ENCODE data around the gene ZNF518B. TPM values are rescaled to one million over a fixed set of nuclear protein-coding genes. Genes with fewer than 3 reads are reported as not detected.

ZNF518B gene
- total RNA-seq, 2 donors from 2014 or later: 11.1 to 15.4 TPM

DNA sequence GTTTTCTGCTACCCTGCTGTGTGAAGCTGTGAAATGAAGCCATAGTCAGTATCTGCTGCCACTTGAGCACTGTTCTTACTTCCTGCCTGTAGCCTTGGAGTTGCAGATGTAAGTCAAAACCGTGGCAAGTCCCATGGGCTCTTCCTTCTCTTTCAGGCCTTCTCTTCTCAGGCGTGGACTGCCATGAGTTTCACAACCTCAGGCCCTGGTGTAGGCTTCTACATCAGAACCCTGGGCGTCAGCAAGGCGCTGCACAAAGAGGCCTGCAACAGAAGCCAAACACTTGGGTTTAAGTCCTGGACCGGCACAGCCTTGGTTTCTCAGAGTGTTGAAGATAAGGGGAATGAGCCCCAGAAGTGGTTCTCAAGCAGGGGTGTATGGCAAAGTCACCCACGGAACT is 2.5 kb downstream of the ZNF518B start:
- H3K27me3 ChIP-seq (replicated peaks; ENCODE audit: insufficient read depth): no peaks in the 10 kb centered on the region
- no peak overlapping the region for H3K4me3 ChIP-seq
- peaks cover 0 to 10% of the 10 kb centered on the region in 2 donors for H3K4me1 ChIP-seq (ENCODE audit: control insufficient read depth in 1 of 2, low read depth in 2 of 2)
- TF ChIP-seq, protein P1, sequence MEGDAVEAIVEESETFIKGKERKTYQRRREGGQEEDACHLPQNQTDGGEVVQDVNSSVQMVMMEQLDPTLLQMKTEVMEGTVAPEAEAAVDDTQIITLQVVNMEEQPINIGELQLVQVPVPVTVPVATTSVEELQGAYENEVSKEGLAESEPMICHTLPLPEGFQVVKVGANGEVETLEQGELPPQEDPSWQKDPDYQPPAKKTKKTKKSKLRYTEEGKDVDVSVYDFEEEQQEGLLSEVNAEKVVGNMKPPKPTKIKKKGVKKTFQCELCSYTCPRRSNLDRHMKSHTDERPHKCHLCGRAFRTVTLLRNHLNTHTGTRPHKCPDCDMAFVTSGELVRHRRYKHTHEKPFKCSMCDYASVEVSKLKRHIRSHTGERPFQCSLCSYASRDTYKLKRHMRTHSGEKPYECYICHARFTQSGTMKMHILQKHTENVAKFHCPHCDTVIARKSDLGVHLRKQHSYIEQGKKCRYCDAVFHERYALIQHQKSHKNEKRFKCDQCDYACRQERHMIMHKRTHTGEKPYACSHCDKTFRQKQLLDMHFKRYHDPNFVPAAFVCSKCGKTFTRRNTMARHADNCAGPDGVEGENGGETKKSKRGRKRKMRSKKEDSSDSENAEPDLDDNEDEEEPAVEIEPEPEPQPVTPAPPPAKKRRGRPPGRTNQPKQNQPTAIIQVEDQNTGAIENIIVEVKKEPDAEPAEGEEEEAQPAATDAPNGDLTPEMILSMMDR (IDR thresholded peaks at IDR 0.05): no peak
- no peak for DNase-seq (ENCODE audit: low spot score)
- peaks cover 3% of the 10 kb centered on the region for H3K36me3 ChIP-seq
- peaks cover under 1% of the 10 kb centered on the region for H3K9me3 ChIP-seq
- no peak for ATAC-seq (ENCODE audit: insufficient number of reproducible peaks, low FRiP score, low read depth)
- no peak overlapping the region for H3K27ac ChIP-seq

DNA sequence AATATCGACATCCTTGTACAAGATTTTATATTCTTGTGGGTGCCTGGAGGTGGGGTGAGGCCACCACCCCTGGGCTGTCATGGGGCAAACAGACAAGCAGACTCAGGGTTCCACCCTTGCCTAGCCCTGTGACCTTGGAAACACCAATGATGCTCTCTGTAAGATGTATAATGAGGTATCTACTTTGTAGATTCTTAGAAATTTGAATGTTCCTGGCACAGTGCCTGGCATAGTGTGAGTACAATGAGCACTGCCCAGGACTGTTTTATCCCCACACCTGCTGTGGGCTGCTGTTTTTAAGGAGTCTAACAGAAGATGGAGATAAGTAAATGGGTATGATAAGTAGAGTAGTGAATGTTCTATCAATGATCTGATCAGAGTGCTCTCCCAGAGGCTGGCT is 3.1 kb downstream of the ZNF518B start:
- no peak overlapping the region for H3K4me3 ChIP-seq
- DNase-seq (ENCODE audit: low spot score): no peak
- no peak overlapping the region for H3K27ac ChIP-seq
- H3K27me3 ChIP-seq (replicated peaks; ENCODE audit: insufficient read depth): no peaks in the 10 kb centered on the region
- peaks cover 3% of the 10 kb centered on the region for H3K36me3 ChIP-seq
- TF ChIP-seq, protein P1 (IDR thresholded peaks at IDR 0.05): no peak
- ATAC-seq (ENCODE audit: insufficient number of reproducible peaks, low FRiP score, low read depth): no peak
- H3K9me3 ChIP-seq: peaks cover 5% of the 10 kb centered on the region
- H3K4me1 ChIP-seq (ENCODE audit: control insufficient read depth in 1 of 2, low read depth in 2 of 2): peaks cover 0 to 10% of the 10 kb centered on the region in 2 donors

DNA sequence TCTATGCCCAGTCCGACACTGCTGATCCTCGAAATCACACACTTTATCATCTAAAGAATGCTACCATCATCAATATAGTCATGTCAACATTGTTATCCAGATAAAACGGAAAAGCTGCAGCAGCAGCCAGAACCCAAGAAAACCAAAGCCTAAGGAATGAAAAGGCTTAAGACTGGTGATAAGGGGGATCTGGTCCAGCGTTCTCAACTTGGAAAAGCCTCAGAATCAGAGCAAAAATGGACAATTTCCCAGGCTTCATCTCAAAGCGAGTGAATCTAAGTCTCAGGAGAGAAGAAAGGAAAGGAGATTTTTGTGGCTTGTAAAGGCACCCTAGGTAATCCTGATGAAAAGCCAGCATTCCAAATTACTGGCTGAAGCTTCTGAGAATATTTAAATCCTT is 8.2 kb downstream of the ZNF518B start:
- H3K27ac ChIP-seq: no peak overlapping the region
- no peak for DNase-seq (ENCODE audit: low spot score)
- peaks cover 27% of the 10 kb centered on the region for H3K36me3 ChIP-seq
- TF ChIP-seq, protein P1 (IDR thresholded peaks at IDR 0.05): no peak
- no peak for ATAC-seq (ENCODE audit: insufficient number of reproducible peaks, low FRiP score, low read depth)
- H3K9me3 ChIP-seq: peaks cover 51% of the 10 kb centered on the region
- H3K4me1 ChIP-seq (ENCODE audit: control insufficient read depth in 1 of 2, low read depth in 2 of 2): no peaks in the 10 kb centered on the region
- no peak overlapping the region for H3K4me3 ChIP-seq
- H3K27me3 ChIP-seq (replicated peaks; ENCODE audit: insufficient read depth): no peaks in the 10 kb centered on the region

DNA sequence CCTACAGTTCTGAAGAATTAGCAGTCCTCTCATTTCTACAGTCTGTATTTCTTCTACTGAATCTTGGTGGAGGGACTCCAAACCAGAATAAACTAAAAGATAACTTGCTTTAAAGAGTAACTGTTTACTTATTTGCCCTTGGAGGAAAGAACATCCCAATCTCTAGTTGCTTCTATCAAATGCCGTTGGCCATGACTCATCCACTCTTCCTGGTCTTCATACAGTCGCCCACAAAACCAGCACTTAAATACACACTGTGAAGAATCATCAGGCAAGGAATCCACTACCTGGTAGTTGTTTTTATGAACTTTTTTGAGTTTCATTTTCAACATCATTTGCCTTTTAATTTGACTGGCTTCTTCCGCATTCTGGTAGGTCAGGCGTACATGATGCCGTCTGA is 14.2 kb downstream of the ZNF518B start:
- no peaks in the 10 kb centered on the region for H3K4me1 ChIP-seq (ENCODE audit: control insufficient read depth in 1 of 2, low read depth in 2 of 2)
- no peak overlapping the region for H3K27ac ChIP-seq
- ATAC-seq (ENCODE audit: insufficient number of reproducible peaks, low FRiP score, low read depth) (no peak), DNase-seq (ENCODE audit: low spot score) (no peak)
- TF ChIP-seq, protein P1 (IDR thresholded peaks at IDR 0.05): no peak
- H3K27me3 ChIP-seq (replicated peaks; ENCODE audit: insufficient read depth): no peaks in the 10 kb centered on the region
- no peak overlapping the region for H3K4me3 ChIP-seq
- peaks cover 54% of the 10 kb centered on the region for H3K9me3 ChIP-seq
- peaks cover 25% of the 10 kb centered on the region for H3K36me3 ChIP-seq

DNA sequence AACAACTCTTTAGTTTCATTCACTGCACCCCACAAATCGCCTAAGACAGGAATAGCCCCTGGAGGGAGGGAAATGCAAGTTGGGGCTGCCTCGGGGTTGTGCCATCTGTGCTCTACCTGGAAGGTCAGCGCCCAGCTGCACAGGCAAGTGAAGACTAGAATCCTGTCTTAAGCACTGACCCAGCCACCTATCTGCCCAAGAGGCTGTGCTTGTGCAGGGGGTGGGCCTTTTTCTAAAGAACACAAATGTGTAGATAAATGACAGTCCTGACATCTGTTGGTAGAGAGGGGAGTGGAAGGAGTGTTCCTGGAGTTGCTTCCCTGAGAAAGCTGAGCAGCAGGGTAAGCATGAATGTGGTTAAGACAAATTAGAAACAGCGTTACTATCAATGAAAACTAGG is 15.7 kb downstream of the ZNF518B start:
- no peaks in the 10 kb centered on the region for H3K4me1 ChIP-seq (ENCODE audit: control insufficient read depth in 1 of 2, low read depth in 2 of 2)
- no peak for ATAC-seq (ENCODE audit: insufficient number of reproducible peaks, low FRiP score, low read depth)
- H3K36me3 ChIP-seq: peaks cover 24% of the 10 kb centered on the region
- TF ChIP-seq, protein P1 (IDR thresholded peaks at IDR 0.05): no peak
- no peaks in the 10 kb centered on the region for H3K27me3 ChIP-seq (replicated peaks; ENCODE audit: insufficient read depth)
- no peak overlapping the region for H3K4me3 ChIP-seq
- H3K9me3 ChIP-seq: peaks cover 42% of the 10 kb centered on the region
- H3K27ac ChIP-seq: no peak overlapping the region
- no peak for DNase-seq (ENCODE audit: low spot score)
